Keratinocyte (primary cell): ENCODE measurements around the gene CTSD. TPM values are rescaled to one million over a fixed set of nuclear protein-coding genes. Genes with fewer than 3 reads are reported as not detected.

Experiments
- DNase-seq: peaks from one replicate; pipeline ENCODE4 v3.0.0-alpha.2; 2011; ENCODE audit warnings: low read depth, missing footprints, low spot score
- FAIRE-seq: peaks from 2 replicates; lab custom pipeline; 2011; peaks lifted over from hg19 to GRCh38; lab: Jason Lieb, UNC
- H2AFZ ChIP-seq: 2 replicates; pipeline ENCODE4 v1.6.0; 2012; ENCODE audit warnings: low read length, control low read depth, inconsistent platforms; ENCODE audit not compliant: control insufficient read depth
- H3K27ac ChIP-seq: 2 replicates; pipeline ENCODE4 v1.5.1; 2011; ENCODE audit warnings: low read length; ENCODE audit not compliant: control insufficient read depth, insufficient read depth
- H3K27me3 ChIP-seq: 3 replicates; pipeline ENCODE4 v1.6.0; 2011; ENCODE audit warnings: low read length; ENCODE audit not compliant: control insufficient read depth, insufficient read depth; ENCODE audit errors: extremely low read depth
- H3K36me3 ChIP-seq, 2 experiments: 2 replicates in 1 of 2; 3 replicates in 1 of 2; pipeline ENCODE4 v1.5.1; 2011; ENCODE audit warnings: low read length in 2 of 2, mild to moderate bottlenecking in 1 of 2; ENCODE audit not compliant: control insufficient read depth in 2 of 2, insufficient read depth in 2 of 2; ENCODE audit errors: extremely low read depth in 1 of 2
- H3K4me1 ChIP-seq: 3 replicates; pipeline ENCODE4 v1.5.1; 2011; ENCODE audit warnings: low read length; ENCODE audit not compliant: control insufficient read depth, insufficient read depth; ENCODE audit errors: extremely low read depth
- H3K4me2 ChIP-seq: 3 replicates; pipeline ENCODE4 v1.6.0; 2011; ENCODE audit warnings: low read depth, low read length; ENCODE audit not compliant: control insufficient read depth, insufficient read depth; ENCODE audit errors: extremely low read depth
- H3K4me3 ChIP-seq, 3 experiments: fragments of 200-600 bp in 1 of 3; sonication (generic) in 1 of 3; 2 replicates in 2 of 3; 3 replicates in 1 of 3; pipeline ENCODE4 v1.5.1; 2011 to 2016; ENCODE audit warnings: low read length in 3 of 3, mild to moderate bottlenecking in 3 of 3, control low read depth in 2 of 3, inconsistent platforms in 1 of 3, low read depth in 1 of 3, mixed read lengths in 1 of 3, mixed run types in 1 of 3, moderate library complexity in 1 of 3; ENCODE audit not compliant: control insufficient read depth in 2 of 3, insufficient read depth in 2 of 3; ENCODE audit errors: extremely low read depth in 1 of 3
- H3K79me2 ChIP-seq: 2 replicates; pipeline ENCODE4 v1.6.0; 2012; ENCODE audit warnings: low read length; ENCODE audit not compliant: control insufficient read depth, insufficient read depth
- H3K9ac ChIP-seq: 3 replicates; pipeline ENCODE4 v1.6.0; 2011; ENCODE audit warnings: low read length; ENCODE audit not compliant: control insufficient read depth, insufficient read depth; ENCODE audit errors: extremely low read depth
- H3K9me1 ChIP-seq: 3 replicates; pipeline ENCODE4 v1.6.0; 2011; ENCODE audit warnings: low read length; ENCODE audit not compliant: control insufficient read depth, insufficient read depth; ENCODE audit errors: extremely low read depth
- H3K9me3 ChIP-seq: 2 replicates; pipeline ENCODE4 v1.5.1; 2012; ENCODE audit warnings: low read depth, low read length; ENCODE audit not compliant: control insufficient read depth
- H4K20me1 ChIP-seq: 3 replicates; pipeline ENCODE4 v1.6.0; 2011; ENCODE audit warnings: low read length; ENCODE audit not compliant: control insufficient read depth, insufficient read depth; ENCODE audit errors: extremely low read depth
- EZH2 ChIP-seq: IDR thresholded peaks from one replicate; pipeline ENCODE4 v1.6.1; 2012; ENCODE audit warnings: inconsistent platforms, mild to moderate bottlenecking, low read length, moderate library complexity
- dilution Hi-C: fragments of 300-500 bp; cut with MboI; formaldehyde crosslinking; loops from one replicate; pipeline ENCODE4 v1.7.0; 2020; ENCODE audit warnings: low sequenced_read_pairs; ENCODE audit not compliant: extremely low pct_ligation_motif_present
- polyA plus RNA-seq, 5 experiments: library from polyadenylated mRNA; depleted of rRNA in 3 of 5; stranded (reverse) in 3 of 5; stranded (forward) in 1 of 5; unstranded in 1 of 5; fragments of >200 nt; gene quantifications; 1 replicate in 1 of 5; 2 replicates in 3 of 5; 3 replicates in 1 of 5; pipeline versions ENCODE4 v1.2.1 to v1.2.3, GENCODE V29; 2011 to 2012; ENCODE audit warnings: missing spikeins in 2 of 5, low read depth in 1 of 5, low replicate concordance in 1 of 5
- TF ChIP-seq, protein P1 (sequence below), 3 experiments: IDR thresholded peaks in 1 of 3; conservative IDR thresholded peaks in 1 of 3; optimal IDR thresholded peaks in 1 of 3; 2 replicates in 2 of 3; 3 replicates in 1 of 3; pipeline versions ENCODE3 to v1.5.1; 2011; ENCODE audit warnings: low read length in 3 of 3, mild to moderate bottlenecking in 3 of 3, moderate library complexity in 2 of 3, control low read depth in 1 of 3, inconsistent platforms in 1 of 3; ENCODE audit not compliant: insufficient read depth in 2 of 3; ENCODE audit errors: extremely low read depth in 1 of 3

Gene CTSD
- polyA plus RNA-seq, 1 donor (not counting 4 experiments of a cell fraction or from before 2014, with no cell fraction given) = 152 TPM

DNA sequence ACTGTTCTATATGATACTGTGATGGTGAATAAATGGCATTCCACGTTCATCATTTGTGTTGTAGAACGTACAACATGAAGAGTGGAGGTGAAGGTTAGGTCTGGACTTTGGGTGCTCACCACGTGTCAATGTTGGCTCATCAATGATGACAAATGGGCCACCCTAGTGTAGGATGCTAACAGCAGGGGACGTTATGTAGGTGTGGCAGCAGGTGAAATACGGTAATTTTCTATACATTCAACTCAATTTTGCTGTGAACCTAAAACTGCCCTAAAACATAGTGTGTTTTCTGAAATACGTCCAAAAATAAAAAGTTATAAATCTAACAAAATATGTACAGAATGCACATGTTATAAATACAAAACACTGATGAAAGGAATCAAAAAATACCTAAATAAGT lies 60.6 kb downstream of the CTSD start:
- H3K4me3 ChIP-seq = no peak overlapping the region
- H3K4me1 ChIP-seq = peaks cover 8% of the 10 kb centered on the region
- FAIRE-seq (no peak), DNase-seq (no peak)
- no peaks in the 10 kb centered on the region for H3K36me3 ChIP-seq
- dilution Hi-C loops = no loop called here
- H3K79me2 ChIP-seq = no peaks in the 10 kb centered on the region
- no peak overlapping the region for H3K27ac ChIP-seq
- H3K9me3 ChIP-seq = no peaks in the 10 kb centered on the region
- H4K20me1 ChIP-seq = no peaks in the 10 kb centered on the region
- H2AFZ ChIP-seq = no peak overlapping the region
- no peaks in the 10 kb centered on the region for H3K9me1 ChIP-seq
- no peak for TF ChIP-seq EZH2
- TF ChIP-seq, protein P1, sequence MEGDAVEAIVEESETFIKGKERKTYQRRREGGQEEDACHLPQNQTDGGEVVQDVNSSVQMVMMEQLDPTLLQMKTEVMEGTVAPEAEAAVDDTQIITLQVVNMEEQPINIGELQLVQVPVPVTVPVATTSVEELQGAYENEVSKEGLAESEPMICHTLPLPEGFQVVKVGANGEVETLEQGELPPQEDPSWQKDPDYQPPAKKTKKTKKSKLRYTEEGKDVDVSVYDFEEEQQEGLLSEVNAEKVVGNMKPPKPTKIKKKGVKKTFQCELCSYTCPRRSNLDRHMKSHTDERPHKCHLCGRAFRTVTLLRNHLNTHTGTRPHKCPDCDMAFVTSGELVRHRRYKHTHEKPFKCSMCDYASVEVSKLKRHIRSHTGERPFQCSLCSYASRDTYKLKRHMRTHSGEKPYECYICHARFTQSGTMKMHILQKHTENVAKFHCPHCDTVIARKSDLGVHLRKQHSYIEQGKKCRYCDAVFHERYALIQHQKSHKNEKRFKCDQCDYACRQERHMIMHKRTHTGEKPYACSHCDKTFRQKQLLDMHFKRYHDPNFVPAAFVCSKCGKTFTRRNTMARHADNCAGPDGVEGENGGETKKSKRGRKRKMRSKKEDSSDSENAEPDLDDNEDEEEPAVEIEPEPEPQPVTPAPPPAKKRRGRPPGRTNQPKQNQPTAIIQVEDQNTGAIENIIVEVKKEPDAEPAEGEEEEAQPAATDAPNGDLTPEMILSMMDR (optimal IDR thresholded peaks at IDR 0.05 in 1 of 3, IDR thresholded peaks at IDR 0.05 in 1 of 3, conservative IDR thresholded peaks at IDR 0.05 in 1 of 3; ENCODE audit: extremely low read depth in 1 of 3, insufficient read depth in 2 of 3, low read length in 3 of 3) = no peak
- no peaks in the 10 kb centered on the region for H3K27me3 ChIP-seq
- no peak overlapping the region for H3K9ac ChIP-seq
- H3K4me2 ChIP-seq = no peak overlapping the region

Other genes starting within 250 kb of the CTSD start
- gene DUSP8, start 191.7 kb downstream of the CTSD start, polyA plus RNA-seq = 0.58 to 1.7 TPM (median 1.3 TPM) in 3 replicates
- gene KRTAP5-1, start 178.6 kb downstream of the CTSD start, polyA plus RNA-seq = not detected in 3 replicates
- not detected in 3 replicates for gene KRTAP5-2, start 165.6 kb downstream of the CTSD start, polyA plus RNA-seq
- gene KRTAP5-3, start 155.5 kb downstream of the CTSD start, polyA plus RNA-seq = not detected in 3 replicates
- not detected in 3 replicates for gene KRTAP5-4, start 141.8 kb downstream of the CTSD start, polyA plus RNA-seq
- not detected in 3 replicates for gene KRTAP5-5, start 134.2 kb downstream of the CTSD start, polyA plus RNA-seq
- not detected in 3 replicates for gene KRTAP5-6, start 66.7 kb downstream of the CTSD start, polyA plus RNA-seq
- gene IFITM10, start 13.3 kb downstream of the CTSD start, polyA plus RNA-seq = 0.03 to 0.18 TPM (median 0.14 TPM) in 3 replicates
- 19.3 to 26.4 TPM (median 22.3 TPM) in 3 replicates for gene SYT8, start 71.1 kb upstream of the CTSD start, polyA plus RNA-seq
- gene TNNI2, start 75.1 kb upstream of the CTSD start, polyA plus RNA-seq = 7.5 to 10.7 TPM (median 9.4 TPM) in 3 replicates
- gene LSP1, start 89.2 kb upstream of the CTSD start, polyA plus RNA-seq = 0.94 to 1.5 TPM (median 0.95 TPM) in 3 replicates
- not detected in 3 replicates for gene PRR33, start 128.0 kb upstream of the CTSD start, polyA plus RNA-seq
- 0.09 TPM in 1 of 3 replicates, not detected in the others for gene TNNT3, start 155.8 kb upstream of the CTSD start, polyA plus RNA-seq
- 56.4 to 84.2 TPM (median 68.2 TPM) in 3 replicates for gene MRPL23, start 183.4 kb upstream of the CTSD start, polyA plus RNA-seq
- gene H19, start 233.9 kb upstream of the CTSD start, polyA plus RNA-seq = 1.9 to 26.9 TPM (median 15.6 TPM) in 3 replicates